Cerebellar nuclear complex (tissue), 1 donor: ENCODE data around the gene CTRB1.
A peak's percentile ranks its signal among the peaks of the same experiment; 100 is the strongest.

Experiments
- DNase-seq, 2 experiments: peaks; one replicate each; lab custom pipeline; 2025; lab: John Stamatoyannopoulos, UW

CTRB1 gene

DNA sequence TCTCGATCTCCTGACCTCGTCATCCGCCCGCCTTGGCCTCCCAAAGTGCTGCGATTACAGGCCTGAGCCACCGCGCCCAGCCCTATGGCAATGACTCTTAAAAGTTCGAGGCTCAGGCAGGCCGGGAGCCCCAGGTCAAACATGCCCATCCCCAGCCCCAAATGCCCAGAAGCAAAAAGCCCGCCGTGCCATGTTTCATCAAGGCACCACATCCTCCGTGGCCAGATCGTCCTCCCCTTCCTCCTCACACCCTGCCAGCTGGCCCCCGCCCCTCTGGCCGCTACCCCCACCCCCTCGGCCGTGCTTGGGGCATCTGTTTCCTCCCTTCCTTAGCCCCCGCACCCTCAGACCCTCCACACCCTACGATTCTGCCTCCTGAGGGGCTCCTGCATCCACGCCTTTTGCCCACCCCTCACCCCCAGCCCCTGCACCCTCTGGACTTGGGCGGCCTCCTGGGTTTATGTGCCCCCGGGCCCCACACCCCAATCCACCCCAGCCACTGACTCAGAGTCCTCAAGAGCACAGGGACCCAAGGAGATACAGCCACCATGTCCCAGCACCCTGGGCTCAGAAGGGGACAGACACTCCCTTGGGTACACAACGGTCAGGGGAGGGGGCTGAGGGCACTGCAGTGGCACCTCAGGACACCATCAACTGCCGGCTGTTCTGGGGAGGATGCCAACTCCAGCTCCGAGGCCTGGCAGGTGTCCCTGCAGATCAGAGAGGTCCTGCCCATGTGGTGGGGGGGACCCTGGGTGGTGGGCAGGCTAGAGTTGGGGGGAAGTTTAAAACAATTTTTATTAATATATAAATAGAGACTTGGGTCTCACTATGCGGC lies 7.1 kb downstream of the CTRB1 start:
- DNase-seq: no peak

- DNase-seq: no peak
Measured at GRCh38 chr16:75226550-75227360, 8.0 kb downstream of the CTRB1 start.

DNA sequence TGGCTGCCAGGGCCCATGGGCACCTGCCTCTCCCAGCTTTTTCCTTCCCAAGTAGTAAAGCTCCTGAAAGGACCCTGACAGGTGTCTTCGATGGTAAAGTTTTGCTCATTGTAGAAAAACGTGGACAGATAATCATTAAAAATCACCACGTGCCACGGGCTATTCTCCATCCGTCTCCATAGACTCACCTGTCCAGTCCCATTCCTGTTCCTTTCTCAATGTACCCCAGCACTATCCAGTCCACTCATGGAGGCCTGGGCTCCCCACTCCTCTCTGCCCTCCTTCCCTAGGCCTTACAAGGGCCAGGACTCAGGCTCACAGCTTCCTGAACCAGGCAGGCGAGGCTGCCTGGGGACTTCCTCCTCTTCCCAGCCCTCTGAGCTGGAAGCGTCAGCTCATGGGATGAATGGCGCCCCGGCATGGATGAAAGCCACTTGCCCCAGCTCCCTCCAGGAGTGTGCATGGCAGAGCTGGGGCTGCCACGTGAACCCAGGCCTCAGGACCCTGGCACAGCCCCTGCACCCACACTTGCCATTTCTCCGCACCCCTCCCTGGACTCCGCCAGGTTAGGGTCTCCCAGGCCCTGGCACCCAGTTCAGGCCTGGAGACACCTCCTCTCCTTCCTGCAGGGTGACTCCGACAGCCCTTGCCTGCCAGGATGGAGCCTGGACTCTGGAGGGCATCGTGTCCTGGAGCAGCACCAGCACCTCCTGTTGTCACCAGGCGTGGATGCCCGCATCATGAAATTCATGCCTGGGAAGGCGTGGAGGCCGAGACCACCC lies 8.8 kb downstream of the CTRB1 start:
- no peak for DNase-seq

DNA sequence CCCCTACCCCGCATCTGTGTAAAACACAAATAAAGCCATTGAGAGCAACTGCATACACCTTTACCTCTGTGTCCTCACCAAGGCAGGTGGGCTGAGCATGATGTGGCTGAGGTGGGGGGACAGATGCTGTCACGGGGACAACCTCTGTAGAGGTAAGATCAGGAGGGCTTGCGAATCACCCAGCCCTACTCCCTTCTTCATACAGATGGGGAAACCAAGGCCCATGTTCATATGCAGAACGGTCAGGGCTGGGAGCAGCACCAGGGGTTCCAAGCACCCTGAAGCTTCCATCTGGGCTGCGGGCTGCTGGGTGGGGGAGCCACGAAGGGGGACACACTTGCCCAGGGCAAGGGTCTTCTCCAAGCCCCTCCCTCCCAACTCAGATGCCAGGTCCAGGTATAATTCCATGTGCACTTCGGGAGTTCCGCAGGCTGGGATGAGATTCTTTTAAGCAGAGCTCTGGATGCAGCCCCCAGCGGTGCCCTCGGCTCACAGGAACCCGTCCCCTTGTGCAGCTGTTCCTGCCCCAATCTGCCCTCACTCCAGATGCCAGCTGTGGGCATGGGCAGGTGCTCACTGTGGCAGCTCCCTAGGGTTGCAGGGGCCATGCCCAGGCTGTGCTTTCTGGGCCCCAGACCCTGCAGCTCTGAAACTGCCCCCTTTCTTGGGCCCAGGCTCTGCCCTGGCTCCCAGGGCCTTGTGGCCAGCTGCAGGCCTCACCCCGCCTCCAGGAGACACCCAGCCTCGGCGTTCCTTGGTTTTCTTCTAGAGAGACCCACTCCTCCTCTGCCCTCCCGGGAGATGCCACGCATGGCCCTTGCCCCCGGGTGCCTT lies 9.6 kb downstream of the CTRB1 start:
- no peak for DNase-seq

- DNase-seq: no peak
Measured at GRCh38 chr16:75229172-75230031, 10.6 kb downstream of the CTRB1 start.

DNA sequence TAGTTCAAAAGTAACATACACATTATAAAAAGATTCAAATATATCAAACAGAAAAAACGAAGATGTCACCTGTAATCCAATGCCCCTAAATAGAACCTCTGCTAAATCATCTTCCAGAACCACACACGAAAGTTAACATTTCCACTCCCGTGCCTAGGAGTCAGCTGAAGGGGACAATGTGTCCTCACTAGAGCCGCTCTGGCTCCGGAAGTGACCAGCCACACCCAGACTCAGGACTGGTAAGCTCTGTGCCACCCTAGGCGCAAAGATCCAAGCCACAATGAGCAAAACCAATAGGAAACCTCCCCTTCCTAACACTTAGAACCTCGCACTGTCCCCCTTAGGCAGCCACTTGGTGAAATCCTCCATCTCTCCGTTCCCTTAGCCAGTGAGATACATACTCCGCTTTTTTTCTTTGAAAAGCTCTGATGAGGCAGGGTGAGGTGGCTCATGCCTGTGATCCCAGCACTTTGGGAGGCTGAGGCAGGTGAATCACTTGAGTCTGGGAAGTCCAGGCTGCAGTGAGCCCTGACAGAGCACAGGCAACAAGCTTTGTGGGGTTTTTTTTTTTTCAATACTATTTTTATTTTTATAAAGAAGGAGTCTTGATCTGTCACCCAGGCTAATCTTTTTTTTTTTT lies 11.8 kb downstream of the CTRB1 start:
- no peak for DNase-seq

DNA sequence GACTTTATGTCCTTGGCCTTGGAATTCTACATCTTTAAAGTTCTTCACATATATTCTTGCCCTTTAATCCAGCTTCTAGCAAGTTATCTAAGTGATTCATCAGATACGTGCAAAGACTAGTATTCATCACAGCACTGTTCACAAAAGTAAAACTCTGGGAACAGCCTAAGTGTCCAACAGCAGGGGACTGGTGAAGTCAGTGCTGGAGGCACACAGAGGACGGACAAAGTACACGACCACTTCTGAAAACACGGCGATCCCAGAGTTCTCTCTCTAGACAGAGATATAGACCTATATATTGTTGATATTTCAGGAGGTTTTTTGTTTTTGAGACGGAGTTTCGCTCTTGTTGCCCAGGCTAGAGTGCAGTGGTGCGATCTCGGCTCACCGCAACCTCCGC lies 12.8 kb downstream of the CTRB1 start:
- DNase-seq: no peak

DNA sequence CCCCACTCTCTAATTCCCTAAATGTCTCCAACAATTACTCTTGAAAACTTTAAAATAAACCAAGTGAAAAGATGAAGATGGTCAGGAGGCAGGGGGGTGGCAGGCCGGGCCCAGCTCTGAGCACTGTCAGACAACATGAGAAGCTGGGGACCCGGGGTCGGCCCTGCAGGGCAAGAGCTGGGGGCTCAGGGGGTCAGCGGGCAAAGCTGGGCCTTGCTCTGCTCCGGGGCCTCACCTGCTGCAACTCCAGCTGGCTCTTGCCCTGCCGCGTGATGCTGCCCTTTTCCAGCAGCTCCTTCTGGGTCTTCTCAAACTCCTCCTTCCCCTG lies 14.8 kb downstream of the CTRB1 start:
- DNase-seq: no peak

- no peak for DNase-seq
Measured at GRCh38 chr16:75234856-75235696, 16.3 kb downstream of the CTRB1 start.

DNA sequence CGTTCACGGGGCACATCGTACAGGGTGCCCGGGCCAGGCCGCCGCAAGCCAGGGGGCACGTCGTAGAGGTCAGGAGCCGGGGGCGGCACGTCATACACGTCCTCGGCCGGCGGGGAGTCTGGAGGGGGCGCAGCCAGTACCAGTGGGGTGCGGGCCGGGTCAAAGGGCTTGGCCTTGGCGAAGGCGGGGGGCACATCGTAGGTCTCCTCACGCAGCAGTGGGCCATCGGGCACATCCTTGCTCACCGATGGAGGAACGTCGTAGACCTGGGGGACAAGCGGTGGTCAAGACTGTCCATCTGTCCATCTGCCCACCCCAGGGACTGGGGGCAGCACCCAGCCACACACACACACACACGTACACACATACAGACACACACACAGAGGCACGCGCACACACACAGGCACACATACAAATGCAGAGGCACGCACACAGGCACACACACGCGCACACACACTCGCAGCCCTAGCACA lies 17.0 kb downstream of the CTRB1 start:
- DNase-seq: no peak

GRCh38 chr16:75236232-75236631 lies 17.4 kb downstream of the CTRB1 start:
- no peak for DNase-seq

DNA sequence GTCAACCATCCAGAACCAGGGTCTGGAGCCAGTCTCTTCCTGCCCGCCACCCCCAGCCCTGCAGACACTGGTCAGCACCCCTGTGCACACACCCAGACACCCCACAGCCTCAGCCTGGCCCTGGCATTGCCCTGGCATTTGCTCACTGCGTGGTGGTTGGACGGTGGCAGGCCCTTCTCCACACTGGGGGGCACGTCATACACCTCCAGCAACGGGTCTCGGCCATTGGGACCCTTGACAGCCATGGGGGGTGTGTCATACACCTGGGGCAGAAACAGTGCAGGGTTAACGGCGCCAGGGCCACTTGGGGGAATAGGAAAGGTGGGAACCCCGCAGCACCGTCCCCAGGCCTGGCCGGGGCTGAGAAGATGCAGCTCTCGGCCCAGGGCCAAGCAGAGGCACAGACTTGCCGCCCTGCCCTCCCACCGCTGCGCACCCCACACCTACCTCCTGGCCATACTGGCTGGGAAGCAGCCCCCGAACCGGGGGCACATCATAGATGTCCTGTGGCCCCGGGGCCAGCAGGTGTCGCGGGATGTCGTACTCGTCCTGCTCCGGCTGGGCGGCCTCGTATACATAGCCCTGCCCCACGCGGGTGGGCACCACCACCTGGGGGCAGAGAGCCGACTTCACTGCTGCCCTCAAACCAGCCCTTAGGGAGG lies 18.1 kb downstream of the CTRB1 start:
- no peak for DNase-seq

- DNase-seq: no peak
Measured at GRCh38 chr16:75237398-75238131, 18.8 kb downstream of the CTRB1 start.

DNA sequence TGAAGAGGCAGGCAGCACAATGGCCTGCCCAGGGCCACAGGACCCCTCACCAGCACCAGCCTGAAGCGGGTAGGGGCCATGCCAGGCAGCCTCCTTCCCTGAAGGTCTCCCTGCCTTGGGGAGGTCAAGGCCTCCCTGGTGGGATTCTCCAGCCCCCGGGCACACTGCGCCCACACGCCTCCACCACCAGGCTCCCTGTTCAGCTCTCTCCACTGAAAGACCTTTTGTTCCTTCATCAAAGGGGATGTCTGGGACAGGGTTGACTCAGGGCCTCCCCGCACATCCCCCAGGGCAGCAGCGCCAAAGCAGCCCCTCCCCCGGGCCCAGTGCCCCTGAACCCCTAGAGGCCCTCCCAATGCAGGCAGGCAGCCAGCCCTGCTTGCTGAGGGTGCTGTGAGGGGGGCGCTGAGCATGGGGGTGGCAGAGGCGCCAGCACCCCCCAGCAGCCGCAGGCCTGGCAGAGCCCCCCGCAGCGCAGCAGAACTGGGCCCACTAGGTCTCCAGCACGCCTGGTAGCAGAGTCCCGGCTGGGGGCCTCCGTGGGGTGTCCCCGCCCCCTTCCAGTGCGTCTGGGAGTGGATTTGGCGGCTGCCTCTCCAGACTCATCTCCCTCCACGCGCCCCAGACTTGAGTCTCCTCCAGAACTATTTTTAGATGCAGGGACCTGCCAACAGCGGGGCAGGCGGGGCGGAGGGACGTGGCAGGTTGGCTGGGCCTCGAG lies 19.5 kb downstream of the CTRB1 start:
- DNase-seq: peak; percentile 42 to 77

GRCh38 chr16:75238853-75239541 lies 20.2 kb downstream of the CTRB1 start:
- no peak for DNase-seq

DNA sequence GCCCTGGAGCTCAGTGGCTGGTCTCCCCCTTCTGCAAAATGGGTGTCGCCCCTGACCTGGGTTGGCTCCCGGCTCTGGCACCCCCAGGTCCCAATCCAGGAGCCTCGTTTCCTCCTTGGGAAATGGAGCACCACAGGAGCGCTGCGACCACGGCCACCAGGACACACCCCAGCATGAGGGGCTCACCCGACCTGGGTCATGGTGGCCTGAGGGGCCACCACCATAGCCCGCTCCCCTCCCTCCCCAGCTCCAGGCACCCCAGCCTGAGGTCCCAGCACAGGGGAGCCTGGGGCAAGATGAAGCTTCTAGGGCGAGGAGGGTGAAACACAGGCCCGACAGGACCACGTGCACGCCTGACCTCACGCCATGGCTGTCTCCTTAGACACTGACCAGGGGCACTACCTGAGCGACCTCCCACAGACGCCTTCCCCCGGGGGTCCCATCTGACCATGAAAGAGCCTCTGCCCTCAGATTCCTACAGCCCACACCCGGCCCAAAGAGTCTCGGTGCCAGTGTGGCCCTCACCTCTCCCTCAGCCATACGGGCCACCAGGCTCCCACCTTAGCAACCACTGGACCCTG lies 20.8 kb downstream of the CTRB1 start:
- DNase-seq: no peak
